Measurements from ENCODE around the gene KRT3. TPM values are rescaled to one million over a fixed set of nuclear protein-coding genes. Genes with fewer than 3 reads are reported as not detected.
A peak's percentile ranks its signal among the peaks of the same experiment; 100 is the strongest.
"Not testable (repeated sequence)": the region's sequence is repeated elsewhere in the genome, so short reads cannot be mapped to it uniquely, and the experiment has no call there.

The KRT3 gene
- polyA plus RNA-seq, 3 donors, result not detected

DNA sequence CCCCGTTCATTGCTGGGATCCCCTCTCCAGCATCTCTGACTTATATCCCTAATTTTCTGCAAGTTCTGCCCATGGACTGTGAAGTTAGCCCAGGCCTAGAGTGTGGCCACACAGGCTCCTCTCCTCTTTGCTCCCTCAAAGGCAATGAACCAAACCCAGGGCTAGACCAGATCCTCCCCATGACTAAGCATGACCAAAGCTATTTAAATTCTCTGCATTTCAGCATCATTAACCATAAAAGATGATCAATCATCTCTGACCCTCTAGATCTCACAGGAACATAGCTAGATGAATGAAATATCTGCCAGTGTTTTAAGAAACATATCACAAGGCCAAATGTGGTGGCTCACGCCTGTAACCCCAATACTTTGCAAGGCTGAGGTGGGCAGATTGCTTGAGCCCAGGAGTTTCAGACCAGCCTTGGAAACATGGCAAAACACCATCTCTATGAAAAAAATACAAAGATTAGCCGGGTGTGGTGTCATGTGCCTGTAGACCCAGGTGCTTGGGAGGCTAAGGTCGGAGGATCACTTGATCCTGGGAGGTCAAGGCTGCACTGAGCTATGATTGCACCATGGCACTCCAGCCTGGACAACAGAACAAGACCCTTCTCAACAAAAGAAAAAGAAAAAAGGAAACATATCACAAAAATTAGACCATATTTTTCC is 2.2 kb upstream of the KRT3 start:
- no peak for DNase-seq

DNA sequence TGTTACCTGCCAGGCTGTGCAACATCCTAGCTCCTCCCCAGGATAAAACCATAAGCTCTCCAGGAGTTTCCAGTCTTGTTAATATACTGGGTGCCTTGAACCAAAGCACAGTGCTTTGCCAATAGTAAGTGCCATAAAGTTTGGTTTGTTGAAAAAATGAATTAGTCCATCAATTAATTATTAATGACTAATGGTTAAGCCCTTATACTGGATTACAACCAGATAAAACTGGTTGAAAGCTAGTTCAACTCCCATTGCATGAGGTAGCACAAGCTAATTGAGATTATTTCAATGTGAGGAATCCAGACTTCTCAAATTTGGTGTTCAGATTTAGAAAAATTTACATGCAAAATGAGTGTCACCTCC is 1.6 kb upstream of the KRT3 start:
- no peak for DNase-seq

- no peak for DNase-seq
Measured at GRCh38 chr12:52796839-52797528, 1.1 kb upstream of the KRT3 start.

- no peak for DNase-seq
Measured at GRCh38 chr12:52796429-52796794, 495 bp upstream of the KRT3 start.

DNA sequence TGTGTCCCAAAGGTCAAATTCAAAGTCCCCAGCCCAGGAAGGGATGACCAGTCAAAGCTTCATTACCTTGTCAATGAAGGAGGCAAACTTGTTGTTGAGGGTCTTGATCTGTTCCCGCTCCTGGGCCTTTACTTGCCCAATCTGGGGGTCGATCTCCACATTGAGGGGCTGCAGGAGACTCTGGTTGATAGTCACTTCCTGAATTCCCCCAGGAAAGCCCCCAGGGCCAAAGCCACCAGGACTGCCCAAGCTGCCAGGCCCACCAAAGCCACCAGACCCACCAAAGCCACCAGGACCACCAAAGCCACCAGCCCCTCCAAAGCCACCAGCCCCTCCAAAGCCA is 614 bp downstream of the KRT3 start:
- not testable (repeated sequence) for DNase-seq

DNA sequence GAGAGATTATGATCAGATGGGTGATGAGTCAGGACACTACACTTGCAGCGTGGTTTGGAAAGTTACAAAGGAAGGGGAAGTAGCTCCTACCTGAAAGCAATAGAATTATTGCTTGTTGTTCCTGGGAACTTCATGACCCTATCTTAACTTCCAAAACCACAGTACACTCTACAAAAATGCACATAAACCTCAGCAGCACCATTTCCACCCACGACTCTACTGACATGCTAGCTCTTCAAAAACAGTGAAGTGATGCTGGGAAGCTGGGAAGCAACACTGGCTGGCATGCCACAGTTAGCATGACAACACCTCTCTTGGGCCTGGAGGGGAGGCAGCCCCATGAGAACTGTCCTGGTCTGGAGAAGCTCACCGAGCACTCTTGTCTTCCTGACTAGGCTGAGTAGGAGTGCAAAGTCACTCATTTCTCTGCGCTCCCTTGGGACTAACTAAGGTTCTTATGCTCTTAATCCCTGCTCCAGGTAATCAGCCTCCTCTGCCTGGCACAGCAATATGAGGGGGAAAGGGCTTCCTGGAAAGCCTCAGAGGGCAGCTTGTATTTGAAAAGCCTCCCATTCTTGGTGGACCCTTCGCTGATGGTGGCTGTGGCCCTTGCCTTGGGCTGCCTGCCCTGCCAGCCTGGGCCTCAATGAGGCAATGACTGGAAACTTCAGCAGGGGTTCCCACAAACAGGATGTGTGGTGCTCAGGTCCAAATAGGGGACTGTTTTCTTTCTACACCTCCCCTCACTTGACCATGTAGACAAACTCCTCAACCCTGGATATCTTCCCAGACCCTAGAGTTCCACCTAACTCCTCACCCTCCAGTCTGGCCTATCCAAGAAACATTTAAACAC is 1.2 kb downstream of the KRT3 start:
- DNase-seq, result no peak

GRCh38 chr12:52792185-52793029 is 3.5 kb downstream of the KRT3 start:
- no peak for DNase-seq

DNA sequence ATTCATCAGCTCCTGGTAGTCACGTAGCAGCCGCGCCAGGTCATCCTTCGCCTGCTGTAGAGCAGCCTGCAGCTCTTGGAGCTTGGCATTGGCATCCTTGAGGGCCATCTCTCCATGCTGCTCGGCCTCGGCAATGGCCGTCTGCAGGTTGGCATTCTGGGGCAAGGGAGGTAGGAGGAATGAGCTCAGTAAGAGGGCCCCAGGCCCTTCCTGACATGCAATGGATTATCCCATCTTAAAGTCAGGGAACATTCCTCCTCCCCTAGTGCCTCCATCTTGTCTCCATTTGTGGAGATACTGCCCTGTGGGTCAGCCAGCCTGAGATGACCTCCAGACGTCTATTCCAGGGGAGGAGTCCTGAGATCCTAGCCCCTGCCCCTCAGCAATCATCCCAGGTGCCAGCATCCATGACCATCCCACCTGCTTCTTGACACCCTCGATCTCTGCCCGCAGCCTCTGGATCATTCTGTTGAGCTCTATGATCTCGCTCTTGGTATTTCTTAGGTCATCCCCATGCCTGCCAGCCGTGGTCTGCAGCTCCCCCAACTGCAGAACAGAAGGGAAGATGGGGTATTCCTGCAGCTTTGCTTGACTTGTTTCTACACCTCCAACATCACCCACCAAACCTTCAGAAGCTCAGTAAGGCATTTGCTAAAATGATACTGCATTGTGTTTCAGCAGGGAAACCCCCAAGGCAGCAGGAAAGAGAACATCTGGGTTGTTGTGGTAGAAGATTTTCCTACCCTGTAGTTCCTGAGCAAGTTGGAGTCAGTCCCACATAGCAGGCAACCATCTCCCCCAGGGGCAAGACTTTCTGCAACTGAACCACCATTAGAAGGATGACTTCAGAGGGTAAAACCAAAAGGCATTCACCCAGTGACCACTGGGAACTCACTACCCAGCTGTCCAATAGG is 4.4 kb downstream of the KRT3 start:
- DNase-seq, result no peak

DNA sequence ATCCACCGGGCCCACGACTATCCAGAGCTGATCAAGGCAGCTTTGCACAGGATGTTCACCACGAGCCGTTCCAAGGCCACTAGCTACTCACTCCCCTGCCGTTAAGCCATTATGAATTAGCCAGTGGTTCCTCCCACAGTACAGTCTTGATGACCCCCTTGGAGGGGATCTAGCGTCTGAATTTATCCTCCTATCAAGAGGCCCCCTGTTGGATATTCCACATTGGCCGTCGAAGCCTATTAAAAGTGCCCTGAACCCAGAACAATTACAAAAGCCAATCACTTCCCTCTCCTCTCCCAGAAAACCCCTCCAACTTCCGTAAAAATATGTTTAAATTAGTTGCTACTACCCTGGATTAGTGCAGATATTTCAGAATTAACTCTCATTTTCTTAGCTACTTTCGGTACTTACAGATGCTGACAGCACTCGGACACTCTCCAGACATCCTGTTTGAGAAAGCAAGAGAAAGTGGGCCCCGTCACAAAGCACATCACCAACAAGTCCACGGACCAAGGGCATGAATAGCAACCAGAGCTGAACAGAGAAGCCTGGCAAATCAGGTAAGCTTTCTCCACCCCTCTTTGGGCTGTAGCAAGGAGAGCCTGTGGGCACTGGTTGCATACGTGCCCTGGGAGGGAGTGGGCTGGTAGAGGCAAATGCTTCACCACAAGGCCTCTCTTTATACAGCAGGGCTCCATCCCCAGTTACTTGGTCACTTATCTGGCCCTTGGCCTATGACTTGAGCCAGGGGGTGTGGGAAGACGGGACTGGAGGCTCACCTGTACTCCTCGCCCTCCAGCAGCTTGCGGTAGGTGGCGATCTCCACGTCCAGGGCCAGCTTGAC is 5.3 kb downstream of the KRT3 start:
- DNase-seq, result no peak

DNA sequence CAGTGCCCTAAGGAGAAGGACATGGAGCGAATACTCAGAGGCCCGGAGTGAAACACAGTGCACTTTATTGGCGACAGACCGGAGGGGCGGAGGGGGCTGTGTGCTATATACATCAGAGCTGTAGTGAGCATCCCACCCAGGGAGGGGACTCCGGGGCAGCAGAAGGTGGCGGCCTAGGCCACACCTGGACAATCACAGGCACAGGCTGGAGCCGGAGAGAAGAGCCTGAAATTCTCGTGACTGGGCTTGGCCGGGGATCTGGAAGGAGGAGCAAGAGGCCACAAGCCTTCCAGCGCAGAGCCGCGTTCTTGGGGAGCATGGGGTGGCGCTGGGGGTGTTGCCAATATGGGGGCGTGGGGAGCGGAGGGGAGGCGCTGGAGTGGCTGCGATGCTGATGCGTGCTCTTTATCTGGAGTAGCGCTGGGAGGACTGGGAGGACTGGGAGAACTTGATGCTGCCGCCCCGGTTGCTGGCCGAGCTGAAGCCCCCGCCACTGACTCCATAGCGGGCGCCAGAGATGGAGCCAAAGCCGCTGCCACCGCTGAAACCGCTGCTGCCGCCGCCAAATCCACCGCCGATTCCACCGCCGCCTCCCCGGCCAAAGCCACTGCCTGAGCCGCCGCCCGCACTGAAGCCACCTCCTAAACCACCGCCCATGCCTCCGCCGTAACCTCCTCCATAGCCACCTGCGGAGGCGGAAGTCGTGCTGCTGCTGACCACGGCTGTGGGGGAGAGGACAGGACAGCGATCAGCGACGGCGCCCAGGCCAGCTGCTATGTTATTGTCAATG is 6.1 kb downstream of the KRT3 start:
- DNase-seq, result peak; percentile 26

DNA sequence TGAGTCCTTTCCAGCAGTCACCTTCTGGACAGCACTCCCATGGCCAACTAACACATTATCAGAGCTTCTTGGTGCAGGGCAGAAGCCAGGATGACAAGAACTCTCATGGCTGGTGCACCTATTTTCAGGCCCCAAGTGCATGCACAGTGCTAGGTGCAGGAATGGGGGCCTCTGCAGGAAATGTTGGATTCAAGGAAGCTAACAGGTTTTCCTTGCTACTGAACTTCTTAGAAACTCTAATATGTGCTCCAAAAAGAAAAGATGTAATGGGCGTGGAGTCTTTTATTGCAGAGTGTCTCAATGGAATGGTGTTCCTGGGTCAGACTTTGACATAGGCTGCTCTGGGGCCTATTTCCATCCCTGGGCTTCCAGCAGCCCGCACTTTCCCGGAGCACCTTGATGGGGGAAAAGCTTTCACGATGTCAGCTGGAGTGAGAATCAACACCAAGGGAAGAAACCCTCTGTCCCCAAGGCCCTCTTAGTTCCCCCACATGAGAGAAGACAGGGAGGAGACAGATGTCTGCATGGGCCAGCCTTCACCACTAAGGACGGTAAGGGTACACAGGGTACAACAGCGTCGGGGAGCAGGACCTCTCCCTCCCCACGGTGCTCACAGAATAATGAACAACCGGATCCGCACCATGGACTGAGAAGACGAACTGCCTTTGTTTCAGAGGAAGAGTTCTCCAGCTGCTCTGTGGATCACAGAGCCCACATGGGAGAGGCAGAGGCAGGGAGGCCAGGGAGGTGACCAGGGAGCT is 6.9 kb downstream of the KRT3 start:
- DNase-seq, result no peak

DNA sequence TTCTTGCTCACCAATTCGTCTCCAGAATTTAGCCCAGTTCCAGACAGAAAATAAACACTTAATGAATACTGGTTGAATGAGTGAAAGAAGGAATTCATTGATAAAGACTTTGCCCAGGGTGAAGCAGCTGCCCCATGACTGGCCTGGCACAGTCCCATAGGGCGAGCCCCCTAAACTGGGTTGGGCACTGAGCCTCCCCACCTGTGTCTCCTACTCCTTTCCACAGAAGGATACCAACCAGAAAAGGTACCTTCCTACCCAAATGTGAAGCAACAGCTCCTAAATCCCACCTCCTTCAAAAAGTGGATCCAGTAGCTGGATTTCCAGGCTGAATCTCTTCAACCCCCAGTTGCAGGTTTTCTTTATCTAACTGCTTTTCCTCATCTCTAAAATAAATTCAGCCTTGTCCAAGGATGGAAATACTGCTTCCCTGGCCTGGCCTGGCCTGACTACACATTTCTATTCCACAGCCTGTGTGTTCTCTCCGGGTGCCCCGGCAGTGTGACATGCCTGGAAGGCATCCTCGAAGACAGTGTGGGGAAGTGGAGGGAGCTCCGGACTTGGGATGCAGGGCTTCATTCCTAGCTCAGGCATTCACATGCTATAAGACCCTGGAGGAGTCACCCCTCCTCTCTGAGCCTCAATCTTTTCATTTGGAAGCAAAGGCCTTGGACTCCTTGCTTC is 7.6 kb downstream of the KRT3 start:
- no peak for DNase-seq

- DNase-seq, result no peak
Measured at GRCh38 chr12:52787324-52788191, 8.4 kb downstream of the KRT3 start.

GRCh38 chr12:52784909-52785308 is 11.0 kb downstream of the KRT3 start:
- DNase-seq, result no peak

- no peak for DNase-seq
Measured at GRCh38 chr12:52783563-52784316, 12.2 kb downstream of the KRT3 start.

- DNase-seq, result no peak
Measured at GRCh38 chr12:52782502-52782901, 13.4 kb downstream of the KRT3 start.

Measured in renal pelvis (tissue), 4 donors.